NCI-H82 (cell line): ENCODE data around the gene PPP1R37.

Experiments used
- DNase-seq: peaks from one replicate; lab custom pipeline; 2025; lab: John Stamatoyannopoulos, UW

The PPP1R37 gene

DNA sequence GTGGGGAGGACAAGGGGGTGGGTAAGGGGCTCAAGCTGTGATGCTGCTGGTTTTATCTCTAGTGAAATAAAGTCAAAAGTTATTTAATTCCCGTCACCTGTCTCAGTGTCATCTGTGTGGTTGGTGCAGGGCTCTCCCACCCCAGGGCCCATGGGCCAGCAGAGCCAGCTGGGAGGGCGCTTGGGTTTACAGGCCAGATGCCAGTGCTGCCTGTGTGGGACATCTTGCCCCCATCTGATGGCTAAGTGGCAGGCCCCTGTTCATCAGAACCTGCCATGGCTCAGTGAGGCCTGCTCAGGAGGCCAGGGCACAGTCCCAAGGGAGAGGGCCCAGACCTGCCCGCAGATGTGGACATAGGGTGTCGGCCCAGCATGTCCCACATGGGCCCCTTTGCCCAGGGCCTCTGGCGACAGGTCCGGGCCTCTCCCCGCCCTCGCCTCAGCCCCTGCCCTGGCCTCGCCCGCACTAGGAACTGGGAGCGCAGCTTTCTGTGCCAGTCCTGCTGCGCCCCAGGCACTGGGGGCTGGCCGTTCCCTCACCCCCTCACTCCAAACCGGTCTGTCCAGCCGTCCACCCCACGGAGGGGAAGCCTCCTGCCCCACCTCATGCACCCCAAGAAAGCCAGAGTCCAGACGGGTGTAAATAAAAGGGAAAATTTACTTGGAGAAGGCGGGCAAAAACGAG, 22.0 kb upstream of the PPP1R37 start:
- DNase-seq, result no peak

DNA sequence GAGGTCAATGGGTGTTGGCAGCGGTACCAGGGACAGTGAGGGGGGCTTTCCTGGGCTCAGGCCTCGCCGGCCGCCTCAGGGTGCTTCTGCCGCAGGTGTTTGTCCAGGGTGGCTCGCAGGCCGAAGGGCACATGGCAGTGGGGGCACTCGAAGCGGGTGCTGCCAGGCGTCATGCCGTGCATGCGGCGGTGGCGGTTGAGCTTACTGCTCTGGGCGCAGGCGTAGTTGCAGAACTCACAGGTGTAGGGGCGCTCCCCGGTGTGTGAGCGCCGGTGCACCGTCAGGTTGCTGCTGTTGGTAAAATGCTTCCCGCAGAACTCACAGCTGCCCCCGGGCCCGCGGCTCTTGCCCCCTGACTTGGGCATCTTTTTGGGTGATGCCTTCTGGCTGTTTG, 21.4 kb upstream of the PPP1R37 start:
- no peak for DNase-seq

DNA sequence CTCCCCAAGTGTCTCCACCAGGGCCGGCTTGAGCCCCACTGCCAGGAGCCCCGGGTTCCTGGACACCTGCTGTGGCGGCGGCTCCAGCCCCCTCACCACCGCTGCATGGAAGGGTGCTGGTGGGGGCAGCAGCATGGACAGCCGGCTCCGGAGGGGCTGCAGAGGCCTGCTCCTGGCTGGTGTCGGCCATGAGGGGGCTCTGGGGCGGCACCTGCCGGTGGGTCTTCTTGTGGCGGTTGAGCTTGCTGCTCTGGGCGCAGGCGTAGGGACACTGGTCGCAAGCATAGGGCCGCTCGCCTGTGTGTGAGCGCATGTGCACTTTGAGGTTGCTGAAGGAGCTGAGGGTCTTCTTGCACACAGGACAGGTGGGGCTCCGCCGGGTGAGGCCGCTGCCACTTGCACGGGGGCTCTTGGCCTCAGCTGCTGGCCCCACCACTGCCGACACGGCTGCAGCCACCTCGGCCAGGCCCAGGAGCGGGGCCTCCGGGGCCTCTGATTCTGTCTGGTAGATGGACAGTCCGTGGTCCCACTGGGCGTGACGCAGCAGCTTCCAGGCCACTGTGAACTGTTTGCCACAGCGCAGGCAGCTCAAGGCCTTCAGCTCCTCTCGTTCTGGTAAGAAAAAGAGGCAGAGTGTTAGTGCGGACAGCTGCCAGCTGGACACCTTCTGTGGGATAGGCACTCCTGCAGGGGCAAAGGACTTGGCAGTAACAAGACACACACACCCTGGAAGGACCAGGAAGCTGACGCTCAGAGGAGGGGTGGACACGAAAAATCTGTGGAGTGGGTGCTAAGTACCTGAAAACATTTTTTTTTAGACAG, 20.8 kb upstream of the PPP1R37 start:
- DNase-seq, result no peak

DNA sequence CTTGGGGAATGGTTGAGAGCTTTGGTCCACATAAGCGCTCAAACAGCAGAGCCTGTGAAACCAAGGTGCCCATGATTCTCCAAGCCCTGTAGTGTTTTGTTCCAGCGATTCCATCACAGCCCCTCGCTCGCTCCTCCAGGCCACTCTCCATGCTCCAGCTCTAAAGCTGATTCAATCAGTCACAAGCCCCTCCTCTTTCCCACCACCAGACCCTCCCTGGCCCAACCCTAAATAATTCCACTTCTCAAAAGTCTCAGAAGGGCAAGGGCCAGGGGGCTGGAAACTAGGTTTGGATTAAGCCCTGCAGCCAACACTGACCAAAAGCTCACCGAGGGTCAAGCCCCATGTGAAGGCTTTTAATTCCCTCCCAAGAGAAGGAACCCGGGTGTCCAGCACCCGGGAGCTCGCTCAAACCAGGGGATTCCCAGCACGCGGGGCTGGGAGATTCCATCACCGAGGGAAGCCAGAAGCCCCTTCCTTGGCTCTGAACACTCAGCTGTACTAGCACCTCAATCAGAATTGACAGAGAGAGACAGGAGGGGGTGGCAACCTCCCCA, 18.2 kb upstream of the PPP1R37 start:
- DNase-seq, result peak; percentile 47

DNA sequence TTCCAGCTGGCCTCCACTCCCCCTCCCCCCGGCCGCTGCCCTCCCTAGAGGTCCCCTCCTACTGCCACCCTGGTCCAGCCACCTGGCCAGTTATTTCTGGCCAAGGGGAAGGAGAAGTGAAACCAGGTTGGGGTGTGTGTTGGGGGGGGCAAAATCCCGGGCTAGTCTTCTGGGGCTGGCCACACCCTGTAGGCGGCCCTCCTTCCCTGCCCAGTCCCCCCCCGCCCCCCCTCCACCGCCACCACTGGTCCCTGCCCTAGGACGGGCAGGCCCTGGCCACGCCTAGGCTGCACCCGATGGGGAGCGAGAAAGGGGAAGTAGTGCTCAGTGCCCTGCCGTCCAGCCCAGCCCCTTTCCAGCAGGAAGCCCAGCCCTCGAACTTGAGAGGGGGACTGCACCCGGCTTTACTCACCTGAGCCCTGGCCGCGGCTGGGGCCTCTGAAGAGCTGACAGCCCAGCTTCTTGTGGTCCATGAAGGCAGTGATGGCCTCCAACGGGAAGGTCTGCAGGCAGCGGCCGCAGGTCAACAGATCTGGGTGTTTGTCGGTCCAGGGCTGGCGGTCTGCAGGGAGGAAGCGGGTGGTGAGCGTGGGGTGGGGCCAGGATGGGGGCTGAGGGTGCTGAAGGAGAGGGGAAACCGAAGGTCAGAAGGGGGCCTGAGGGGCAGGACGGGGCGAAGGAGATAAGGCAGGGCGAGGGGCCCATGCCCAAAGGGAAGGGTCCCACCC, 17.5 kb upstream of the PPP1R37 start:
- peak; percentile 78 for DNase-seq

DNA sequence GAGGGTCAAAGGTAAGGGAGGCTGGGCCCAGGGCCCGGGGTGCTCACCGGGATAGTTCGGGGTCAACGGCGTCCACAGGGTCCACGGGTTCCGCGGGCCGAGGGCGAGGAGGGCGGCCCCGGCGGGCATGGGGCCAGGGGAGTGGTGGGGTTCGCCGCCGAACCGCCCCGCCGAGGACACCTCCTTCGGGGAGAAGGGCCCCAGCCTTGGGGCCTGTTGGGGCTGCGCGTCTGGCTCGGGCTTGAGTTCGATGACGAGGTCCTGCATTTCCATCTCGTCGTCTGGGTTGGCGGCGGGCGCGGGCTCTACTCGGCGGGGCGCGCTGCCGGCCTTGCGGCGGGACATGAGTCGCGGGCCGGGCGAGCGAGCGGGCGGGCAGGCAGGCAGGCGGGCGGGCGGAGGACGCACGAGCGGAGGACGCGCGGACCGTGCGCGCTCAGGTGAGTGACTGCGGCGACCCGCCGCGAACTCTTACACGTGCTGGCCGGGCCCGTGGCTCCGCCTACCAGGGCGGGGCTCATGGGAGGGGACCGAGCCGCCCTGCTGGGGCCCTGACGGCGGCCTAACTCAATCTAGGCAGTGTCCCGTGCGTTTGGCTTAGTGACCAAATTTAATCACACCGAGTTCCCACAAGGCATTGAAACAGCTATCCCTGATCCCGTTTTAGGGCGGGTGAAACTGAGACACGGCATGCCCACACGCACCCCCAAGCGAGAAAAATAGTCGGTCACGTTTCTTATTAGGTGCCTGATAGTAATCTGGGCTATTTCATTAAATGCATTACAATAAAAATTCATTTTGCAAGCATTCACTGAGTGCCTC, 16.7 kb upstream of the PPP1R37 start, which contains the start of gene ZNF296:
Gene ZNF296 (minus strand): TSS at position 450 of the 822 bp plus-strand sequence. CDS start 105 bp downstream, at position 345.
- peak; percentile 92 for DNase-seq

DNA sequence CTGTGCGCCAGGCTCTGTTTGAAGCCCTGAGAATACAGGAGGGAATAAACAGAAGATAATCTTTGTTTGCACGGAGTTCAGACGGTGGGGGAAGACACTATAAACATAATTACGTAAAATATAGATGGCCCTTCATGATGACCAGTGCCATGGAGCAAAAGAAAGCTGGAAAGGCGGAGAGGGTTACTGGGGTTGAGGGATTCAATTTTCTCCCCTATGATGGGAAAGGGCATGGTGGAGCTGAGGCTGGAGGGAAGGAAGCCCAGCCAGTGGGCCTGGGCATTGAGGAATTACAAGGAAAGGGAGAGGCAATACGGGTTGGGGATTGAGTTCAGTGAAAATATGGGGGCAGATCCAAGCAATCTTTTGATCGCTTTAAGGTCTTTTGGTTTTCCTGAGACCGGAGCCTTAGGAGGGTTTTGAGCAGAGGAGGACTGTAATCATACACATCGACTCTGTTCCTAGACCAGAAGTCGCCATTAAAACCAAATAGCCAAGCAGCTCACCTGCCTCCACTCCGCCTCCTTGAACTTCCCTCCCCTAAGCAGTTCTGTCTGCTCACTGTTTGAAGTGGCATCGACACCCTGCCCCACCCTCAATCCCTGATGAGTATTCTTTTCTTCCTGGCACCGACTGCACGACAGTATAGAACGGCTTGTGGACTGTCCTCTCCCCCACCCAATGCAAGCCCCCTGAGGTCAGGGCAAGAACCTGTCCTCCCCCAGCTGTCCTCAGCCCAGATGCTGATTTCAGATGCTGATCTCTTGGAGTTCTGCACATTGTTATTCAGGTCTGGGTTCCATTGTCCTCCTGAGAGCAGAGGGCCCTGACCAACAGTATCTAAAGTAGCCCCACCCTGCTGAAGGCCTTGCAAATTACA, 15.9 kb upstream of the PPP1R37 start:
- DNase-seq, result peak; percentile 43

DNA sequence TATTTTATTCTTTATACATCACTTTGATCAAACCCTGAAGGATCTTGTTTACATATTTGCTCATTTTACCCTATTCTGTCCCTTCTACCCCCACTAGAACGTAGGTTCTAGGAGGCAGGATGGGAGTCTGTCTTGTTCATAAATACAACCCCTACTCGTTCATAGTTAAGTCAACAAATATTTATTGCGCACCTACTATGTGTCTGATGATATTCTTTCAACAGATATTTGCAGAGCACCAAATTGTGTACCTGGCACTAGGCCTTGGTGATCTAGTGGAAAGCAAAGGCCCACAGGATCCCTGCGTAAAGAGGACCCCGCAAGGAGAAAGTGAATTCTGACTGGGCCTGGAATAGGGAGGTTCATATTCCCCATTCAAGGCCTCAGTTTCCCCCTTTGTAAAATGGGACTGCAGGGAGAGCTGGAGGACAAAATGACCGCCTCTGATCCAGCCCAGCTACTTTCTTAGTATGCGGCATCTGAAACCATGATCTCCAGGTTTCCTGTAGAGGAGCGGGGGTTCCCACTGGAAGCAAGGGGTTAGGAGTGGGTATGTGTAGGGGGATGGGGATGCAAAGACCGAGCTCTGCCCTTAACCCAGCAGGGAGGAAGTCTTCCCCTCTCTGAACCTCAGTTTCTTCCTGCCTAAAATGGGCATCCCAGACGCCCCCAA, 14.5 kb upstream of the PPP1R37 start:
- no peak for DNase-seq

DNA sequence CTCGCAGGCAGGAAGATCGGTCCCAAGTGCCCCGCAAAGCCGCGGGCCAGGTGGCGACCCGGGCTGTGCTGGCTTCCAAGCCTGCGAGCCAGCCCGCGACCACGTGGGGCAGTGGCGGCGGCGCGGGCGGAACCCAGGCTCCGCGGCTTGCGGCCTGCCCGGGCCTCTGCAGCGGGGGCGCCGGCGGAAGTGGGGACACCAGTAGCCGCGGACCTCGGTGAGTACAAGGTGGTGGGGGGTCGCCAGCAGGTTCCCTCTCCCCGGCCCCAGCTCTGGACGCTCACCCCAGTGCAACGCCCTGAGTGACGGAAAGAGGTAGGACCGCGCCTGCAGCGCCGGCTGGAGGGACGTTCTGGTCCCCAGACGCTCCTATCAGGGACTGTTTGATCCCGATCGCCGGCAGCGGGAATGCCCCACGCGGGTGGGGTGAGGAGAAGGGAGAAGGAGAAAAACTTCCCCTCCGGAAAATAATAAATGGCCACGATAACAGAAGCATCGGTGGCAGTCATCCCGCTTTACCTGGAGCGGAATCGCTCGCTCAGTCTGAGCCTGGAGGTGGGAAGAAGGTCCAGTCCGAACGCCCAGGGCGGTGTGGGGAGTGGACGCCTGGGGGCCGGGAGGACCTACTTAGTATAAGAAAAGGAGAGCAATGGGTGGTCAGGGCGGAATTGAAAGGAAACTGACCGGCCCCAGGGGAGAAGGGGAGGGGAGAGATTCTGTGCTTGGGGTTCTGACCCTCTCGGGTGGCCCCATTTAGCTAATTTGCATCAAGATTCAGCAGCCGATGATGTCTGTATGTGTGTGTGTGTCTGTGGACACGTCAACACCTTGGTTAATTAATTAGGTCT, 13.7 kb upstream of the PPP1R37 start, which contains the start of gene GEMIN7:
Gene GEMIN7 (plus strand): TSS at position 198 of the 848 bp plus-strand sequence. CDS start 10,855 bp downstream, outside the sequence.
- DNase-seq, result peak; percentile 88

DNA sequence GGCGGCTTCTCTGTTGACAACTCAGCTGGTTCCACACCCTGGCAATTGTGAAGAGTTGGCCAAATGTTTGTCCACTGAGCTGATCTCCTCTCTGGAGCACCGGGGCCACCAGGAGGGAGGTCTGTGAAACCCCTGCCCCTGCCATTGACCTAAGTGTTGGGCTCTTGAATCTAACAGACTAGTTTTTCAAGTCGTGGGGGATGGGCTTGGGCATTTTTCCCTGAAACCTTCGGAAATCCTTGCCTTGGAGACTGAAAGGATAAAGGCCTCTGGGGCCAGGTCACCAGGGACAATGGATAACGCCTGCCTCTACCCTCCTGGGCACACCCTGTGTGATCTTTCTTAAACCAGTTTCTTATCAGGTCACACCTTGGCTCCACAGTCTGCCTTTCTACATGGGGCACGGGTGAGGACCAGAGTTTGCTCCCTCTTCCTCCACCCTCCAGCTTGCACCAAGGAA, 13.0 kb upstream of the PPP1R37 start:
- DNase-seq, result no peak

DNA sequence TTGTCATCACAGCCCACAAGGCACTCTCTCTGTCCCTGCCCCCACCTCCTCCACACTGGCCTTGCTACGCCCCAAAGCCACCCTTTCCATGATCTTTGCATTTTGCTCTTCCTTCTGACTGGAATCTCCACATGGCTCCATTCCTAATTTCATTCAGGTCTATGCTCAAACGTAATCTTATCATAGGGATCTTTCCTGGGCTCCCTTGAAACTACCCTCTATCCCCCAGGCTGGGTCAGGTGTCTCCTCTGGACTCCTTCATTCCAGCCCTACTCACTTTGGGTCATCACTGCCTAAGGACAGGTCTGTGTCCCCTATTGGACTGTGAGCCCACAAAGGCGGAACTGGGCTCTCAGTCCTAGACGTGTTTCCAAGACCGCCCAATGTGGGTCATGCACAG, 10.8 kb upstream of the PPP1R37 start:
- DNase-seq, result no peak

DNA sequence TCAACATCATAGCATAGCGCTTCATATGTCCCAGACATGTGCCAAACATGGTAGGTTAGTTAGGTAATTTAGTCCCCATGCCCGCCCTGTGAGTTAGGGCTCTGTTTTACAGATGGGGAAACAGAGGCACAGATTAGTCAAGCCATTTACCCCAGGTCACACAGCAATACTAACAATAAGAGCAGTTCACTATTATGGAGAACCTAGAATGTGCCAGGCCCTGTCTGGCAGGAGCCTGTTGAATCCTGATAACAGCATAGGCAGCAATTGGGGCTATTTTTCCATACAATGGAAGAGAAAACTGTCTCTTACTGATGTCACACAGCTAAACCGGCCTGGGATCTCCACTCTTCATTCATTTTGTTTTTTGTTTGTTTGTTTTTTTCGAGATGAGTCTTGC, 6.5 kb upstream of the PPP1R37 start:
- DNase-seq, result no peak

DNA sequence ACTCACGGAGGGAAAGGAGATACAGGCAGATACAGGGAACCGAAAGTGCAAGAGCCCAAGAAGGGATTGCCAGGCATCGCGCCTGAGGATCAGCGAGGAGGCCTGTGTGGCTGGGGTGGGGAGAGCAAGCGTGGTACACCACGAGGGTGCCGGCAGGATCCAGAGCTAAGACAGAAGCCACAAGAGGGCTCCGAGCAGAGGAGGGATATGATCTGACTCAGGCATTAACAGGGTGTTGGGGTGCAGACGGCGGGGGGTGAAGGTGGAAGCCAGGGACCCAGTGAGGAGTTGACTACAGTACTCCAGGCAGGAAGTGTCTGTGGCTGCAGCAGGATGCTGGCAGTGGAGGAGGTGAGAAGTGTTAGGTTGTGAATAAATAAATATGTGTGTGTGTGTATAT, 5.4 kb upstream of the PPP1R37 start:
- DNase-seq, result no peak

DNA sequence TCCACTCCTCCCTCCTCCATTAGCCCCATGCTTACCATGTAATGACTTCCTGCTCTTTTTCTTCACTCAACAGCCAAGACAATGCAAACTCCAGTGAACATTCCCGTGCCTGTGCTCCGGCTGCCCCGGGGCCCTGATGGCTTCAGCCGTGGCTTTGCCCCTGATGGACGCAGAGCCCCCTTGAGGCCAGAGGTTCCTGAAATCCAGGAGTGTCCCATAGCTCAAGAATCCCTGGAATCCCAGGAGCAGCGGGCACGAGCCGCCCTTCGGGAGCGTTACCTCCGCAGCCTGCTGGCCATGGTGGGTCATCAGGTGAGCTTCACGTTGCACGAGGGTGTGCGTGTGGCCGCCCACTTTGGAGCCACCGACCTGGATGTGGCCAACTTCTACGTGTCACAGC, 2.9 kb upstream of the PPP1R37 start:
- no peak for DNase-seq

DNA sequence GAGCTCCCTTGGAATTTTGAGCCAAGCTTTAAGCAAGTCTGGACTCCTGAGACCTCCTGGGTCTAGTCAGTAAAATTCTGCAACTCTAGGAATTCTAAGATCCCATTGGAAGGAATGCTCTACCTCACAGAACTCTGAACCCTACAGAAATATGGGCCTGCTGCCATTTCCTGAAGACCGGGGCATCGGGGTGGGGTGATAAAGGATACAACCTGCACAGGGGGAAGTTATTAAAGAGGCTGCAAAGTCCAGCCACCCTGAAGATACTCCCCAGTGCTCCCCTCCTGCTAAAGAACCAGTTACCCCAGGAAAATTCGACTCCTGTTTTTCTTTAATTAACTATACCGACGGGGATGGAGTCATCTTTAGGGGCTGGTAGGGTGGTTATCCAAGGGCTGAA, 2.4 kb upstream of the PPP1R37 start:
- DNase-seq, result no peak

DNA sequence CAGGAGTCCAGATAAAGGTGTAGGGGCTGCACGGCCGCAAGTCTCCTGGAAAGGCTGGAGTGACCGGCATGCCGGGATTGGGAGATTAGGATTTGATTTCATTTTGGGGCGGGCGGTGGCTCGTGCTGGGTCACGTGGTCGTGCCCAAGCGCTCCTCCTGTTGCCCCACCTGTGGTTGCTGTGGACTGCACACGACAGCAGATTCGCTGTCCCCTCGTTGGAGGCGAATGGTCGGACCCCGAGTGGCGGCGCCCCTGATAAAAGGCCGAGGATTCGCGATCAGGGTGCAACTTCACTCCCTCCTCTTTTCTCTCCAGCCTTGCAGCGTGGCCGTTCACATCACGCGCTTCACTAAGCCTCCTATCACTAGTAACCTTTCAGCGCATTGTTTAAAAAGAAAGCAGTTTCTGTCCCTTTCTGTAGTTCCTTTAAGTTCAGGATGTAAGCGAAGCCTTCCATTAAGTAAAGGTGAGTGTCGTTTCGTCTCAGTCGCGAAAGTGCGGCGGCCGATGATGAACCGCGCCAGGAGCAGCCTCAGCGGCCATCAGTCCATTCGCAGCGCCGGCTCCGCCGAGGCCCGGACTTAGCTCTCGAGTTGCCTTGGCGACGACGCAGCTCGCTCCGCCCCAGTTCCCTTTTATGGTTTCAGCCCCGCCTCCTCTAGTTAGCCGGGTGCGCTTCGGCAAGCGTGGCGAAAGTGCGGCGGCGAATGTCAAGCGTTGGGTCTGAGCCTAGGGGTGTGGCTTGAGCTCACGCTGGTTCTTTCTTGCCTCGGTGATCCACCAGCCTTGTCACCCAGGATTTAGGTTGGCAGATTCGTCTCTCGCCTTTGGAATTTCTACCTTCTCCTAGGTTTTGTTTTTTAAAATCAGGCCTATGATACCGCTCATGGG, 1.7 kb upstream of the PPP1R37 start:
- peak; percentile 100 for DNase-seq

DNA sequence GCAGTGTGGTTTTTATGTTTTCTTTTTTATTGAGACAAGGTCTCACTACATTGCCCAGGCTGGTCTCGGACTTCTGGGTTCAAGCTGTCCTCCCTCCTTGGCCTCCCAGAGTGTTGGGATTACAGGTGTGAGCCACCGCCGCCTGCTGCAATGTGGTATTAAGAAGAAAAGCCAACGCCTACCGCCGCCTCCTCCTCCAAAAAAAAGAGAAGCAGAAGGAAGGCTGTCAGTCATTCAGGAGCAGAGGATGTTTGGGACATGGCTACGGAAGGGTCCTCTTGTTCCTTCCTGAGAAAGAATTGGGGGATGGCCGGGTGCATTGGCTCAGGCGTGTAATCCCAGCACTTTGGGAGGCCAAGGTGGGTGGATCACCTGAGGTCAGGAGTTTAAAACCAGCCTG, 1.2 kb downstream of the PPP1R37 start:
- DNase-seq, result no peak

DNA sequence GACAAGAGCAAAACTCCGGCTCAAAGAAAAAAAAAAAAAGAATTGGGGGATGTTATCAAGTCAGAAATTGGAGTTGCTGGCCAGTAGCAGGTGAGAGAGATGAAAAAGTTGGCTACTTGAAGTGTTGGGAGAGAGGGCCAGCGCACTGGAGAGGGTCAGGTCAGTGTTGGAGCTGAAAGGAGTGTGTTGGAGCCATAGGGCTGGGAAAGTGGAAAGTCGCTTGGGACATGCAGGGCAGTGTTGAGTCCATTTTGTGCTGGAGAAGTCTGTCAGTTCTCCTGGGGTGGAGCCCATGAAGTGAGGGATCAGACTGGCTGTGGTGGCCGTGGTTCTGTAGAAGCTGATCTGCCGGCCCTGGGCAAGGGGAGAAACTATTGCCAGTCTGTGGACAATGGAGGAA, 1.7 kb downstream of the PPP1R37 start:
- no peak for DNase-seq
